Nephron (organoid): ENCODE data around the gene CERS3.
"Not testable (repeated sequence)": the region's sequence is repeated elsewhere in the genome, so short reads cannot be mapped to it uniquely, and the experiment has no call there.

Experiments used
- H3K27ac Mint-ChIP-seq, 3 experiments: 2 replicates each; pipeline ENCODE4 v1.8.0; 2020; ENCODE audit warnings: mixed read lengths in 3 of 3, mild to moderate bottlenecking in 2 of 3, moderate library complexity in 1 of 3
- H3K27me3 Mint-ChIP-seq: 2 replicates; pipeline ENCODE4 v1.8.0; 2021; ENCODE audit warnings: low read depth, mild to moderate bottlenecking, moderate library complexity, mixed read lengths
- H3K36me3 Mint-ChIP-seq: 2 replicates; pipeline ENCODE4 v1.8.0; 2020; ENCODE audit warnings: low read depth, mixed read lengths
- H3K4me1 Mint-ChIP-seq: 2 replicates; pipeline ENCODE4 v1.8.0; 2020; ENCODE audit warnings: mixed read lengths
- H3K4me3 Mint-ChIP-seq, 3 experiments: 2 replicates each; pipeline ENCODE4 v1.8.0; 2020; ENCODE audit warnings: mild to moderate bottlenecking in 3 of 3, mixed read lengths in 3 of 3, moderate library complexity in 2 of 3
- H3K9me3 Mint-ChIP-seq: 2 replicates; pipeline ENCODE4 v1.8.0; 2020; ENCODE audit warnings: mixed read lengths
- TF ChIP-seq, protein P1 (sequence below), 3 experiments: fragments of 200-600 bp; sonication (generic); IDR thresholded peaks; one replicate each; pipeline ENCODE4 v1.5.0; 2021; ENCODE audit warnings: antibody characterized with exemption in 3 of 3; ENCODE audit not compliant: unreplicated experiment in 3 of 3

The CERS3 gene

DNA sequence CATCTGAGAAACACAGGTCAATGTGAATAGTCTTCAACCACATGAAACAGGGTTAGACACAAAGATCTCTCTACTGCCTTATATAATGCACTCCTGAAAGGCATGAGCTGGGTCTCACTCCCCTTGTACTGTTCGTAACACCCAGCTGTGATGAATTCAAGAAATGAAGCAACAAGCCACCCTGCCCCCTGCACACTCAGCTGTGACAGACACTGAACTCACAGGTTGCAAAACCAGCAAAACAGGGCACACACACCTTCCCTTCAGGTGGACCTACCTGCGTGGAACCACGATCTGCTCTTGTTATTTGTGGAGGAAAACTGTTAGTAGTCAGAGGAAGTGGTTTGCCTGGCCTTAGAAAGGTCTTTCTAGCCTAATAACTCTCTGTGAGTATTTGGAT, 64.5 kb downstream of the CERS3 start:
- TF ChIP-seq, protein P1, sequence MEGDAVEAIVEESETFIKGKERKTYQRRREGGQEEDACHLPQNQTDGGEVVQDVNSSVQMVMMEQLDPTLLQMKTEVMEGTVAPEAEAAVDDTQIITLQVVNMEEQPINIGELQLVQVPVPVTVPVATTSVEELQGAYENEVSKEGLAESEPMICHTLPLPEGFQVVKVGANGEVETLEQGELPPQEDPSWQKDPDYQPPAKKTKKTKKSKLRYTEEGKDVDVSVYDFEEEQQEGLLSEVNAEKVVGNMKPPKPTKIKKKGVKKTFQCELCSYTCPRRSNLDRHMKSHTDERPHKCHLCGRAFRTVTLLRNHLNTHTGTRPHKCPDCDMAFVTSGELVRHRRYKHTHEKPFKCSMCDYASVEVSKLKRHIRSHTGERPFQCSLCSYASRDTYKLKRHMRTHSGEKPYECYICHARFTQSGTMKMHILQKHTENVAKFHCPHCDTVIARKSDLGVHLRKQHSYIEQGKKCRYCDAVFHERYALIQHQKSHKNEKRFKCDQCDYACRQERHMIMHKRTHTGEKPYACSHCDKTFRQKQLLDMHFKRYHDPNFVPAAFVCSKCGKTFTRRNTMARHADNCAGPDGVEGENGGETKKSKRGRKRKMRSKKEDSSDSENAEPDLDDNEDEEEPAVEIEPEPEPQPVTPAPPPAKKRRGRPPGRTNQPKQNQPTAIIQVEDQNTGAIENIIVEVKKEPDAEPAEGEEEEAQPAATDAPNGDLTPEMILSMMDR (IDR thresholded peaks at IDR 0.05; ENCODE audit: unreplicated experiment in 3 of 3) = no peak
- Mint-ChIP-seq H3K27me3 (no peaks in the 10 kb centered on the region), H3K4me1 (peaks cover 13% of the 10 kb centered on the region), H3K27ac (no peak overlapping the region), H3K4me3 (no peak overlapping the region), H3K9me3 (no peaks in the 10 kb centered on the region), H3K36me3 (no peaks in the 10 kb centered on the region)

DNA sequence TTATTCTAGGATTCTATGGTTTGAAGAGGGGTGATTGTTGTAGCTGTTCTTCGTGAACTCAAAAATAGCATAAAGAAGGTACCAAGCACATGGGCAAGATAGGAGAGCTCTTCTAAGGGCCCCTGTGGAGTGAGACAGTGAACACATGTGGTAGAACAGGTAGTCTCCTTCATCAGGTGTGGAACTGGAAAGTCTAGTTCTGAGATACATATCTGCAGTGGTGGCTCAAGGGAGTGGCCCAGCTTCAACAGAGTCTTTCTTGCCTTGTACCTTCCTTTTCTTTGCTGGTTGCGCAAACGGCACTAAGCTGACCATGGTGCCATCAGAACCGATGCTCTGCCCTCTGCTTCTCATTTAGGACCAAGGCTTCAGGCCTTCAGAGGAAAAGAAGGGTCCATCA, 65.2 kb downstream of the CERS3 start:
- Mint-ChIP-seq H3K27ac (no peak overlapping the region), H3K27me3 (no peaks in the 10 kb centered on the region), H3K4me3 (no peak overlapping the region), H3K4me1 (peaks cover 12% of the 10 kb centered on the region), H3K36me3 (no peaks in the 10 kb centered on the region), H3K9me3 (no peaks in the 10 kb centered on the region)
- TF ChIP-seq, protein P1 (IDR thresholded peaks at IDR 0.05; ENCODE audit: unreplicated experiment in 3 of 3) = no peak

GRCh38 chr15:100461049-100461448, 67.7 kb downstream of the CERS3 start:
- no peak overlapping the region for H3K4me3 Mint-ChIP-seq
- peaks cover 9% of the 10 kb centered on the region for H3K4me1 Mint-ChIP-seq
- TF ChIP-seq, protein P1 (IDR thresholded peaks at IDR 0.05; ENCODE audit: unreplicated experiment in 3 of 3) = no peak
- no peaks in the 10 kb centered on the region for H3K36me3 Mint-ChIP-seq
- no peaks in the 10 kb centered on the region for H3K9me3 Mint-ChIP-seq
- H3K27me3 Mint-ChIP-seq = no peaks in the 10 kb centered on the region
- no peak overlapping the region for H3K27ac Mint-ChIP-seq

DNA sequence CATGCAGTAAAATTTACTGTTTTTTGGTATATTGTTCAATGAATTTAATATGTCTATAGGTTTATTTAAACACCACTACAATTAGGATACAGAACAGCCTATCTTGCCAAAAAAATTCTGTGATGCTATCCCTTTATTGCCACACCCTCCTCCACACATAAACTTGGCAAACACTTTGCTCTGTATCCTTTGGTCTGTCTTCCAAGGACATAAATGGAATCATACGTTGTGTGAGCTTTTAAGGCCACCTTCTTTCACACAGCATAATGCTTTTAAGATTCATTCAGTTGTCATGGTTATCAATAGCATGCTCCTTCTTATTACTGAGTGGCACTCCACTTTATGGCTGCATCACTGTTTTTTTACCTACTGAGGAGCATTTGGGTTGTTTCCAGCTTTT, 71.5 kb downstream of the CERS3 start:
- Mint-ChIP-seq H3K9me3 (peaks cover 6% of the 10 kb centered on the region), H3K27me3 (no peaks in the 10 kb centered on the region), H3K27ac (no peak overlapping the region), H3K36me3 (no peaks in the 10 kb centered on the region), H3K4me1 (no peaks in the 10 kb centered on the region), H3K4me3 (no peak overlapping the region)
- TF ChIP-seq, protein P1 (IDR thresholded peaks at IDR 0.05; ENCODE audit: unreplicated experiment in 3 of 3) = no peak

DNA sequence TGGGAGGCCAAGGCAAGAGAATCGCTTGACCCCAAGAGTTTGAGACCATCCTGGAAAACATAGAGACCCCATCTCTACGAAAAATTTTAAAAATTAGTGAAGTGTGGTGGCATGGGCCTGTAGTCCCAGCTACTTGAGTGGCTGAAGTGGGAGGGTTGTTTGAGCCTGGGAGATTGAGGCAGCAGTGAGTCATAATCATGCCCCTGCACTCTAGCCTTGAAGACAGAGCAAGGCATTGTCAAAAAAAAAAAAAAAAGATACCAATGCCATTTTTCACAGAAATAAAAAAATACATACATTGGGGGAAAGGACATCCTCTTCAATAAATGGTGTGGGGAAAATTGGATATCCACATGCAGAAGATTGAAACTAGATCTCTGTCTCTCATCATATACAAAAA, 74.6 kb downstream of the CERS3 start:
- Mint-ChIP-seq H3K27me3 (no peaks in the 10 kb centered on the region), H3K4me1 (no peaks in the 10 kb centered on the region), H3K27ac (no peak overlapping the region), H3K4me3 (no peak overlapping the region), H3K9me3 (peaks cover 13% of the 10 kb centered on the region), H3K36me3 (no peaks in the 10 kb centered on the region)
- TF ChIP-seq, protein P1 (IDR thresholded peaks at IDR 0.05; ENCODE audit: unreplicated experiment in 3 of 3) = no peak

DNA sequence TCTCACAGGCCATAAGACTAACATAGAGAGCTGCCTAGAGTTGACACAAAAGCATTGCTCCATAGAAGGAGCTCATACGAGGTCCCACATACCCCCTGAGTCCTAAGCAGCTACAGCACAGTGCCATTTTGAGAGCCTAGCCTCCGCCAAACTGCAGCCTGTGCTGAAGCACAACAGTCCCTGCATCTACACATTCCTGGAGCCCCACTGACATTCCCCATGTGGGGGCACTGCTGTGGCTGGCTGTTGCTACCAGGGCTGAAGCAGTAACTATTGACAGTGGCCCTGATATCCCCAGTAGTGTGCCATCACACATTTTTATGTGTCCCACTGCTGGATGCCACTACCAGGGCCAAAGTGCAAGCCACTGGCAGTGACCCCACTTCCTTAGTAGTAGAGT, 80.3 kb downstream of the CERS3 start:
- H3K4me3 Mint-ChIP-seq = no peak overlapping the region
- peaks cover 3% of the 10 kb centered on the region for H3K27me3 Mint-ChIP-seq
- TF ChIP-seq, protein P1 (IDR thresholded peaks at IDR 0.05; ENCODE audit: unreplicated experiment in 3 of 3) = no peak
- H3K36me3 Mint-ChIP-seq = no peaks in the 10 kb centered on the region
- H3K27ac Mint-ChIP-seq = no peak overlapping the region
- peaks cover 23% of the 10 kb centered on the region for H3K9me3 Mint-ChIP-seq
- H3K4me1 Mint-ChIP-seq = no peaks in the 10 kb centered on the region

- not testable (repeated sequence) for H3K4me3 Mint-ChIP-seq, H3K36me3 Mint-ChIP-seq, H3K9me3 Mint-ChIP-seq, H3K27ac Mint-ChIP-seq
- H3K27me3 Mint-ChIP-seq = peaks cover 15% of the 10 kb centered on the region
- H3K4me1 Mint-ChIP-seq = peaks cover 20% of the 10 kb centered on the region
These were observed 87.7 kb downstream of the CERS3 start for GRCh38 chr15:100441063-100441462.
